ENCODE data around the gene MRPS5. TPM values are rescaled to one million over a fixed set of nuclear protein-coding genes. Genes with fewer than 3 reads are reported as not detected.

The MRPS5 gene
- total and polyA plus RNA-seq, 12 donors: 50.6 to 144 (median 61.7) TPM

- DNase-seq (no peak), ATAC-seq (peak in 1 of 8 donors; percentile 47)
- WGBS, 2 donors: 63 to 64% methylated on average over 10 of the region's 10 CpGs
- Histone ChIP-seq H3K4me1 (peaks cover 3 to 31% (median 15%) of the 10 kb centered on the region in 9 donors), H3K36me3 (no peaks in the 10 kb centered on the region), H3K4me3 (no peak overlapping the region), H3K27ac (no peak overlapping the region), H3K27me3 (no peaks in the 10 kb centered on the region), H3K9me3 (no peaks in the 10 kb centered on the region)
- TF ChIP-seq, protein P1, sequence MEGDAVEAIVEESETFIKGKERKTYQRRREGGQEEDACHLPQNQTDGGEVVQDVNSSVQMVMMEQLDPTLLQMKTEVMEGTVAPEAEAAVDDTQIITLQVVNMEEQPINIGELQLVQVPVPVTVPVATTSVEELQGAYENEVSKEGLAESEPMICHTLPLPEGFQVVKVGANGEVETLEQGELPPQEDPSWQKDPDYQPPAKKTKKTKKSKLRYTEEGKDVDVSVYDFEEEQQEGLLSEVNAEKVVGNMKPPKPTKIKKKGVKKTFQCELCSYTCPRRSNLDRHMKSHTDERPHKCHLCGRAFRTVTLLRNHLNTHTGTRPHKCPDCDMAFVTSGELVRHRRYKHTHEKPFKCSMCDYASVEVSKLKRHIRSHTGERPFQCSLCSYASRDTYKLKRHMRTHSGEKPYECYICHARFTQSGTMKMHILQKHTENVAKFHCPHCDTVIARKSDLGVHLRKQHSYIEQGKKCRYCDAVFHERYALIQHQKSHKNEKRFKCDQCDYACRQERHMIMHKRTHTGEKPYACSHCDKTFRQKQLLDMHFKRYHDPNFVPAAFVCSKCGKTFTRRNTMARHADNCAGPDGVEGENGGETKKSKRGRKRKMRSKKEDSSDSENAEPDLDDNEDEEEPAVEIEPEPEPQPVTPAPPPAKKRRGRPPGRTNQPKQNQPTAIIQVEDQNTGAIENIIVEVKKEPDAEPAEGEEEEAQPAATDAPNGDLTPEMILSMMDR (IDR thresholded peaks at IDR 0.05): no peak
- intact Hi-C loops (cut with DNase I): no loop called here
Observed at GRCh38 chr2:95041060-95041823, 80.4 kb downstream of the MRPS5 start.

DNA sequence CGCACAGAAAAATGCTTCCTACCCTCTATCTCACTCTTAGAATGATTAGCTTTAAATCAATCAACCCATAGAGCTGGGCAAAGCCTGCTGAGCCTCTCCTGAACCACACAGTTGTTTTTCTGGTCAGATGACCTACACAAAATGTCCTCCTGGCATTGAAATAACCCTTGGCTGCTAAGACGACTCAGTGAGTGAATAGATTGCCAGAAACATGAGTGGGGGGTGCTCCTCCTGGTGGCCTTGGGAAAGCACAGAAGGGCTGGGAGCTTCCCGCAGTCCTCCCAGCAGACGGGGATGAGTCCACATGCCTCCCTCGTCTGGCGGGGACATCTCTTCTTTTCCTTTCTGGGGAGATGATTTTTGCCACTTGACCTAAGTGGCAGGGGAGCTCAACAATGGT lies 81.2 kb downstream of the MRPS5 start:
- DNase-seq (no peak), ATAC-seq (no peak)
- H3K4me3 ChIP-seq: no peak overlapping the region
- no peaks in the 10 kb centered on the region for H3K27me3 ChIP-seq
- no peak overlapping the region for H3K27ac ChIP-seq
- peaks cover 3 to 31% (median 15%) of the 10 kb centered on the region in 9 donors for H3K4me1 ChIP-seq
- H3K9me3 ChIP-seq: no peaks in the 10 kb centered on the region
- 66 to 72% methylated on average over 6 of the region's 6 CpGs for WGBS, 2 donors
- TF ChIP-seq, protein P1 (IDR thresholded peaks at IDR 0.05): no peak
- no peaks in the 10 kb centered on the region for H3K36me3 ChIP-seq
- intact Hi-C loops (cut with DNase I): no loop called here

GRCh38 chr2:95039978-95040377 lies 81.6 kb downstream of the MRPS5 start:
- H3K27me3 ChIP-seq: no peaks in the 10 kb centered on the region
- no peak overlapping the region for H3K27ac ChIP-seq
- no peak overlapping the region for H3K4me3 ChIP-seq
- DNase-seq (no peak), ATAC-seq (no peak)
- H3K9me3 ChIP-seq: no peaks in the 10 kb centered on the region
- H3K4me1 ChIP-seq: peaks cover 3 to 31% (median 15%) of the 10 kb centered on the region in 9 donors
- H3K36me3 ChIP-seq: no peaks in the 10 kb centered on the region
- WGBS, 2 donors: 87 to 90% methylated on average over 6 of the region's 6 CpGs
- TF ChIP-seq, protein P1 (IDR thresholded peaks at IDR 0.05): no peak
- intact Hi-C loops (cut with DNase I): no loop called here

DNA sequence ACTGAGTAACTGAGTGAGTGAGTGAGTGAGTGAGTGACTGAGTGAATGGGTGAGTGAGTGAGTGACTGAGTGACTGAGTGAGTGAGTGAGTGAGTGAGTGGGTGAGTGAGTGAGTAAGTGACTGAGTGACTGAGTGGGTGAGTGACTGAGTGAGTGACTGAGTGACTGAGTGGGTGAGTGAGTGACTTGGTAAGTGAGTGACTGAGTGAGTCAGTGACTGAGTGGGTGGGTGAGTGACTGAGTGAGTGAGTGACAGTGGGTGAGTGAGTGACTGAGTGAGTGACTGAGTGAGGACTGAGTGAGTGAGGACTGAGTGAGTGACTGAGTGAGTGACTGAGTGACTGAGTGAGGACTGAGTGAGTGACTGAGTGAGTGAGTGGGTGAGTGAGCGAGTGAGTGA lies 82.2 kb downstream of the MRPS5 start:
- intact Hi-C loops (cut with DNase I): no loop called here
- TF ChIP-seq, protein P1 (IDR thresholded peaks at IDR 0.05): no peak

More for the DNA sequence above, 82.2 kb downstream of the MRPS5 start:
- H3K4me3 ChIP-seq: no peak overlapping the region
- H3K4me1 ChIP-seq: peaks cover 3 to 31% (median 15%) of the 10 kb centered on the region in 9 donors
- ATAC-seq: no peak
- H3K27ac ChIP-seq: no peak overlapping the region
- peaks cover 0 to 3% (median 0%) of the 10 kb centered on the region in 7 donors for H3K27me3 ChIP-seq
- no peaks in the 10 kb centered on the region for H3K9me3 ChIP-seq
- WGBS, 2 donors: 92 to 100% methylated on average over 1 of the region's 1 CpG
- no peak for DNase-seq
- H3K36me3 ChIP-seq: no peaks in the 10 kb centered on the region
